Measurements from ENCODE around the gene WNT5A.
"Not testable (repeated sequence)": the region's sequence is repeated elsewhere in the genome, so short reads cannot be mapped to it uniquely, and the experiment has no call there.

WNT5A gene

DNA sequence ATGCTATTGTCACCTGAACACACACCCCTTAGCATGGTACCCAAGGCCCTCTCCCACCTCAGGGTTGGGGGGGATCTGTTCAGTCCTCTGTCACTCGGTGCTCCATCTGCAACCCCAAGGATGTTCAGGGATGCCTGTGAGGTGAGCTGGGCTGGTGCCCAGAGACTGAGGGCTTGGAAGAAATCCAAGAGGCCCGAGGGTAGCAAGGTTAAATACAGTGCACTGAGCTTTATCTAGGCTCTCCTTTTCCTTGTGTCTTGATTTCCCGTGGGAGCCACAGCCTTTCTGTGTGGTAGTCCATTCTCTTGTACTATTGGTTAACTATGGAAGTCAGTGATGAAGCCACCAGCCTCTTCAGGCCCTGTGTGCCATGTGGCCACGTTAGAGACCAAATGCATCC lies 18.7 kb upstream of the WNT5A start:
- DNase-seq (ENCODE audit: low read depth), result no peak

DNA sequence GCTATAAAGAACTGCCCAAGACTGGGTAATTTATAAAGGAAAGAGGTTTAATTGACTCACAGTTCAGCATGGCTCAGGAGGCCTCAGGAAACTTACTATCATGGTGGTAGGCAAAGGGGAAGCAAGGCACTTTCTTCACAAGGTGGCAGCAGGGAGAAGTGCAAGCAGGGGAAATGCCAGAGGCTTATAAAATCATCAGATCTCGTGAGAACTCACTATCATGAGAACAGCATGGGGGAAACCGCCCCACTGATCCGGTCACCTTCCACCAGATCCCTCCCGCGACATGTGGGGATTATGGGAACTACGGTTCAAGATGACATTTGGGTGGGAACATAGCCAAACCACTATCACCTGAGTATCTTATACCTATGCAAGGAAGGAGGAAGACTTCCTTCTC lies 18.0 kb upstream of the WNT5A start:
- not testable (repeated sequence) for DNase-seq (ENCODE audit: low read depth)

DNA sequence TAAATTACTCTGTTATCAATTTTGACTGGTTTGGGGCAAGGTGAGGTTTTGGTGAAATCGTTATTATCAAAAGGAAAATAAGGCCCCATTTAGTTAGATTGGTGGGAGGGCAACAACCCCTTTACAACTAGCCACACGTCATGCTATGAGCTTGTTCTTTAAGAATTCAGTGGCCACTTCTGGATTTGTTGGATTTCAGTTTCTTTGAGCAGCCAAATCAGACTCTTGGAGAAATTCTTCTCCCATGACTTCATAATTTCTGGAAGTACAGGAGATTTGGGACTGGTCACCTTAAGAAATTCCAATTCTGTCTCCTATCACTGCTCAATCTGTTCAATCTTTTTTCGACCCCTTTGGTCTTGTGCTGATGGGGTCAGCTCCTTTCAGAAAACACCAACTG lies 14.8 kb upstream of the WNT5A start:
- no peak for DNase-seq (ENCODE audit: low read depth)

DNA sequence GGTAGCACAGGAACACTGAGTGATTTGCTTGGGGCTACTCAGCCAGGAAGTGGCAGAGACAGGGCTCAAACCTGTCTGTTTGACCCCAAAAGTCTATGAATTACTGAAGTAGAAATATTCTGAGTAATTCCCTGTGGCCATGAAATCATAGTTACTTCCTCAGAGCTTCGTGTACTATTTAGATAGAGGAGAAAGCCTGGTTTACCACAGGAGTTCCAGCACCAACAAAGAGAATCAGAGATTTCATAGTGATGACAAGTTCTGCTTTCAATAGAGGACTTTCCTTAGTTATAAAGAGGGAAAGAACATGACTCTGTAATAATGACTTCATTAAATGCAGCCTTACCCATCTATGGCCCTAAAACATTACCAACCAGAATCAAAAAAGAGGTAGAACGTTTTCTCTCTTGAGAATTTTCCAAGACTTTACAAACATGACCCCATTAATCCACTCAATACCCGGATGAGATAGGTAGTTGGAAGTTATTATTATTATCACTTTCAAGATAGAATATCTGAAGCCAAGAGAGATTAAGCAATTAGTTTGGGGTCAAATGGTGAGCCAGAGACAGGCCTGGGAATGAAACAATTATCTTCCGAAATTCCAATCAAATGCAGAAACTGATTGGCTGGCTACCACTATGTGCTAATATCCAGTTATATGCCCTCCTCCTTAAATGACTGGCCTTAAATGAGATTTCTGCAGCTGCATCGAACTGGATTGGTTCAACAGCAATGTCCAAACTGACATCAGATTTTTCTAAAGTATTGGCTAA lies 13.6 kb upstream of the WNT5A start:
- no peak for DNase-seq (ENCODE audit: low read depth)

DNA sequence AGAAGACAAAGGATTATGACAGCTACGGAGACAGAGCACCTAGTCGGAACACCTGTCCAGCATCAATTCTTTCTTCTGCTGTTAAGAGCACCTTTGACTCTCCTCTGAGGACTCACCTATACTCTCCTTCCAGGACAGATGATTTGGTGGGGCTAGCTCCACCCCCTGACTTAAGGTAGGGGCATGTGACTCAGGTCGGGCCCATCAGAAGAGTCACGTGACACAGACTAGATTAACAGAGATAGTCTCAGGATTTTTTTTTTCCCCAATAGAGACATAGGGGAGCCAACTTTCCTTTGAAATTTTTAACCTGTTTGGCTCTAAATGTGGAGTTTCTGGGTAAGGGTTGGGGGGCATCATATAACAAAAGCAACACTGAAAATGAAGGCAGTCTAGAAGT lies 11.4 kb upstream of the WNT5A start:
- no peak for DNase-seq (ENCODE audit: low read depth)

DNA sequence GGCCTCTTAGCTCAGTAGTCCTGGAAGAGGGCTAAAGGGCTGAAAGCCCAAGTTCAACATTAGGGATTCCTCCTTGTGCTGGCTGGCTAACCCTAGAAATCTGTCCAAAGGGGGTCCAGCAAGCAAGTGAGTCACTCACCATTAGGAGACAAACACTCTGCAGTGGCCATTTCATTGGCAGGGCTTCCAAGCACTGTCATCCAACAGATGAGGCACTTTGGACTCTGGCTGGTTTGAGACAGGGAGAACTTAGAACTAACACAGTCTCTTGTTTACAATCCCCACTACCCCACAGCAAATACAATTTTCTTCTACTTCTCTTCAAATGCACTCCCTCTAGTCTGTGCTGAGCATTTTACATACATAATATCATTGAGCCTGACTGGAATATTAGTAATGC lies 10.1 kb upstream of the WNT5A start:
- no peak for DNase-seq (ENCODE audit: low read depth)

DNA sequence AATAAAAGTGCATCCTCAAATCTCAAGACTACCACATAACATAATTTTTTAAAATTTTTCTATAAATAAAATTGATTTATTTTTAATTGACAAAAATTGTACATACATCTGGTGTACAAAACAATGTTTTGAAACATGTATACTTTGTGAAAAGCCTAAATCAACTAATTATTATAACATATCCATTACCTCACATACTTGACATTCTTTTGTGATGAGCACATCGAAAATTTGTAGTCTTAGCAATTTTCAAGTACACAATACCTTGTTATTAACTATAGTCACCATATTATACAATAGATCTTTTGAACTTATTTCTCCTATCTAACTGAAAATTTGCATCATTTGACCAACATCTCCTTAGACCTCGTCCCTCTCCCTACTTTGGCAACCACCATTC lies 7.9 kb upstream of the WNT5A start:
- no peak for DNase-seq (ENCODE audit: low read depth)

DNA sequence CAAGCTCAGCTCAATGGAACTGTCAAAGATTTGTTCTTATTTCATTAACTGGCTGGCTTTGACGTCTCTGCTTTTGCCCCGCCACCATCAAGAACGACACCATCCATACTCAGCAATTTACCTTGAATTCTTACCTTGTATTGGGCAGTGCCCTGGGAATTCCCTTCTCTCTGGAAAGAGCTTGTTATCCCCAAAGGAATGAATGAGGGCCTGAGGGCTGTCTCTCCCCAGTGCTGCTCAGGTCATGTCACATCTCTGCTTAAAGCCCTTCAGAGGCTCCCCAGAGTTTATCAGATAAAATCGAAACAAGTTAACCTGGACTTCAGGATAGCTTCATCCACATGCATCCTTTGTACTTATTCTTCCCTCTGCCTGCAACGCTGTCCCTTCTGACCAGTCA lies 5.9 kb upstream of the WNT5A start:
- no peak for DNase-seq (ENCODE audit: low read depth)

DNA sequence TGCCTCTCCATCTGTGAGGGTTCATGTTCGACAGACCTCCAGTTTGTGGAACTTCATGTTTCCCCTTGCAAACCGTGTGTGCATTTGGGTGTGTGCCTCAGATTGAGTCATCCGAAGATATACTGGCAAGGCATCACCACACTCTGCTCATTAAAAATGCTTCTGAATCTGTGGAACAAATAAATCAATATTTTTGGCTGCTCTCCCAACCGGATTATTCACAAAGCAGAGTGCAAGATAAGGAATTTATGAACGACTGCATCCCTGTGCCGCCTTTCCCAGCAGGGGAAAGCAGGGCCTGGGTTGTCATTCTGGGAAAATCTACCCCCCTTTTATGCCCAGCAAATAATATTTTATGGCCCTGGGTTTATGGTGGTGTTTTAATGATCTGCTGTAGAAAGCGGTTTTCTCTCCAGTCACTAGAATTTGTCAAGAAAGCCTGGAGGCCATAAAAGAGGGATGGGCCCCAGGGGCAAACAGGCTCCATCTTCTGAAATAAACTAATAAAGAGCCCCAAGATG lies 4.2 kb upstream of the WNT5A start:
- no peak for DNase-seq (ENCODE audit: low read depth)

DNA sequence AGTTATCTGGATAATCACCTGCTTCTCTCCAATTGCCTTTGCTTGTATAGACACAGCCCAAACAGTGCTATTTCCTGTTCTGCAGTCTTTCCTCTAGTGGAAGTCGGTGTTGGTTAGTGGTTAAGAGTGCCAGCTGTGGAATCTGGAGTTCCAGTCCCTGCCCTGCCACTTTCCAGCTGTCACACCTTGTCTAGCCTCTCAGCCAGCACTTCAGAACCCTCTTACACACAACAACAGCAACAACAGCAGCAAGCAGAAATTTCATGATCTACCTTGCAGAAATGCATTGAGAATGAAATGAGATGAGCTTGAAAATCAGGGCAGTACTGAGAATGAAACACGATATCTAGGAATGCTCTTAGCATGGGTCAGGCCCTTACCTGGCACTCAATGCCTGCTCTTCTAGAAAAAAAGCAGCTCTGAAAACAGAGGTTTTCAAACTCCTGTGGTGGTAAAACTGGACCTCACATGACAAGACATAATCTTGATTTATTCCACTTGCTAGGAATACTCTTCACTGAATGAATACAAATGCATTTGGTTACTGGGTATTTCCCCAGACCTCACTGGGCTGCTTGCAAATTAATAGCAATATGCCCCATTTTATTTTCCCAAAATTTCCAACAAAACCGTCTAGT lies 3.3 kb upstream of the WNT5A start:
- no peak for DNase-seq (ENCODE audit: low read depth)

DNA sequence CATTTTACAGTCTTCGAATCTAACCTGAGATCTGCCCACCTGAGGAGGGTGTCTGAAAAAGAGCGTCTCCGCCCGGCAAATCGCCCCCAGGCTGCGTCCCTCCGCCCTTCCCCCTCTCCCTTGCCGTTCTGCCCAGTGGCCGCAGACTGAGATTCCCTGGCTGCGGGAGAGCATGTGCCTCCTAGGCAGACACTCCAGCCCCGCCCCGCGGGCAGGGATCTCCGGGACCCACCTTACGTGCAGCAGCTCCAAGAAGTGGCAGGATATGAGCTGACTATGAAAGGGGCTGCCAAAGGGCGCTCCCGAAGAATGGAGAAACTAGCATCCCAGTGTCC lies 2.7 kb upstream of the WNT5A start:
- no peak for DNase-seq (ENCODE audit: low read depth)

DNA sequence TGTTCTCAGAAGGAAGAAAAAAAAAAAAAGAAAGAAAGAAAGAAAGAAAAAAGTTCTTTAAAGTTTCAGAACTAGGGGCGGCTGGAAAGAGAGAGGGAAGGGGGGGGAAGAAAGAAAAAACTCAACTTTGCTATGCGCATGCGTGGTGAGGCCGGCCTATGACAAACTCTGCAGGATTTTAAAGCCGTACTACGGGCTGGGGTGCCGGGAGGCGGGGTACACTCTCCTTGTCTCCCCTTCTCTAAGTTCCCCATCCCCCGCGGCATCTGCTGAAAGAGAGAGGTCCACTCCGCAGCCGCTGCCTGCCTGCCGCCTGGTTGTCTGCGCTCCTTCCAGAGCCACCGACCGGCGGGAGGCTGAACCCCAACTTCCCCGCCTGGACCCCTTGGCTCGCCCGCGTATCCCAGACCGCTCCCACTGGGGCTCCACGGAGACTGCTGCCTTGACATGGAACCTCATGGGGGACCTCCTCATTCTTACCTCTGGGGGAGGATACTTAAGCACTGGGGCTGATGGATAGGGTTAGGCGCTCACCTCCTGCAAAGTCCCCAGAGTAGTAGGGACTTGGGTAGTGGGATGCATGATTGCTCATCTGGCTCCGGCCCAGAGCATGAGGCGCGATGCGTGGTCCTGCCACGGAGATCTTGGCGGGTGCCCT lies 1.4 kb upstream of the WNT5A start:
- no peak for DNase-seq (ENCODE audit: low read depth)

DNA sequence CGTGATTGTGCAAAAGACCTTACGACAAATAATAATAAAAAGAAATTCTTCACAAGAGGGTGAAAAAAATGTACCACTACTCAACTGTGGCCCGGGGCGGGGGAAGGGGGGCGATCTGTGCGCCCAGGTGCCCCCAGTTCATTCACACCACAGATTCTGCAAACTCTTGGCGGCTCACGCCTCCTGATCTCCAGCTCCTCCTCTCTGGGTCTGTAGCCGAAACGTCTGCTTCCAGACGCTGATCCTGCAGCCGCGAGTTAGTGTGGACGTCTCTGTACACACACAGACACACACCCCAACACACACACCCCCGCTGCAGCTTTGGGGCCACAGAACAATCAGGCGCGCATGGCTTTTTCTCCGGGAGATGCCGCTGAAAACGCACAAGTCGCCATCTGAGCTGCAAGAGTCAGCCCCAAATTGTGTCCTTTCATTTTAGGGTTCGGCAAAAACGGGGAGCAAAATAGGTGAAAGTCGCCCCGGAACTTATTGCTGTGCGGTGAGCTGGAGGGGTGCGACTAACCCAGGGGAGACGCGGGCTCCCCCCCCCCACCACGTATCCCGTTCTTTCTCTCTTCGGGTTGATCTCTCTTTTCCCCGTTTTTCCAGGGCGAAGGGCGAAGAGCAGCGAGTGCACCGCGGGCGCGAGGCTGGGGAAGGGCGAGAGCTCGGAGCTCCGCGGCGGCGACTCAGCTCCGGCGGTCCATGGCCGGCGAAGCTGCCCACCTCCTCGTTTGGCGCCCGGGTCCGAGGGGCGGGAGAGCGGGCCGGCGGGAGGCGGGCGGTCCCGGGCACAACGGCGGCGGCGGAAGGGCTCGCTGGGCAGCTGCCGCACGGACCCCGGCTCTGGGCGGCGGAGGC lies 505 bp upstream of the WNT5A start:
- no peak for DNase-seq (ENCODE audit: low read depth)

DNA sequence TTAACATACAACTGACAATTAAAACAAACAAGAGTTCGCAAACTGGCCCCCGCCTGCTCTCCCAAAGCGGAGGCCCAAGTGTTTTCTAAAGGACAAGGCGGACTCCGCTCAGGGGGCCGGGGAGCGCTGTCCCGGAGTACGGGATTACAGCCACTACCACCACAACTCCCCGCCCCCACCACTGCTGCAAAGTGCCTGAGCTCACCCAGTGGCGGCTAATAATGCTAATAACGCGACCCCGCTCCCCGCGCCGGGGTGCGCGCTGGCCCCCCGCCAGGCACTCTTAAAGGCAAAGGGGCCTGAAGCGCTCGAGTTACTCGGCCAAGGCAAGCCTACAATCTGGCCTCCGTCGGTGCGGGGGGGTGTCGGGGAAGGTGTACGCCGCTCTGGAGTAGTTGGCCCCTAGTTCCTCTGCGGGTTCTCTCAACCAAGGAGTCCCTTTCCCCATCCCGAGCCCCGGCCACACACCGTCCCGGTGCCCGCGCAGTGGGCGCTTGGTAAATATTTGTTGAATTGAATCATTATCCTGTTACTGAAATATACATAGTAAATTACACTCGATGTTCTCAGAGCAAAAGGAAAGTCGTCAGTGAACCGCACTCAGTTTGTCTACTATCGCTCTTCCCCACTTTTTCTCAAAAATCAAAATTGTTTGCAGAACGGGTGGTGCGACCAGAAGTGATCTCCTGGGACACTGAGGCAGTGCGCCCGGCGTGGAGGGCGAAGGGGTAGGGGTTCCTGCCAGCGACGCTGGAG lies 827 bp downstream of the WNT5A start:
- no peak for DNase-seq (ENCODE audit: low read depth)

DNA sequence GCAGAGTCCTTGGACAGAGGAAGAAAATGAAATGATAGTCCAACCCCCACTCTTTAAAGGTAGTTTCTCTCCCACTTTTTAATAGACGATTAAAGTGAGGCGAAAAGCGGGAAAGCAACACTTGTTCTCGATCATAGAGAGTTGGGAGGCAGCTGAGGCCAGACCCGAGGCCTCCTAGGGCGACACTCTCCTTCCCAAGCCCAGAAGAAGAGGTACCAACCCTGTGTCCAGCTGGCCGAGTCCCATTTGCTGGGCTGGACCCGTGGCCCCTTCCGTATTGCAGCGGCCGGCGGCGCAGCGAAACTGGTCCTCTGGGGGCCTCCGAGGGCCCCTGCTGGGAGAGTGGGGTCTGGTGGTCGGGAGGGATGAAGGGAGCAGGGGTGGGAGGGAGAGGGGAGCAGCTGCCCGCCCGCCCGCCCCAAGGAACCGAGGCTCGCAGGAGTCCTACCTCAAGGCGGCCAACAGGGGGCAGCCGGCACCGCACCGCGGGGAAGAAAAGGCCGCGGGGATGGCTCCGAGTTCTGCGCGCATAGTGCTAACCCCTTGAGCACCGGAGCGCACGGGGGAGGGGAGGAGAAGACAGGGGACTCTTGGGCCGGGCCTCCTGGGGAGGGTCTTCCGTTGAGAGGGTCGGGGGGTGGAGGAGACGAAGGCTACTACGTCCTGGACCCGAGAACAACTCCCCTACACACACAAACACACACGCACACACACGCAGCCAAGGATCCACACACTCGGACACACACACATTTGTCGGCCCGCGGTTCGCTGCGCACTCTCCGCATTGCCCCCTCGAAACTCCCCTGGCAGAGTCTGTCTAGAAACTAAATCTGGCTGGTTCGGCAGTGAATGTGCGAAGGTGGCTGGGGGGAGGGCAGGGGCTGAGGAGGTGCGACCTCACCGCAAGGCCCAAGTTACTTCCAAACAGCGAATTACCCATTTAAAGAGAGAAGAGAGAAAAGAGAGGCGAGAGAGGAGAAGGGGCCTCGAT lies 2.0 kb downstream of the WNT5A start:
- no peak for DNase-seq (ENCODE audit: low read depth)

DNA sequence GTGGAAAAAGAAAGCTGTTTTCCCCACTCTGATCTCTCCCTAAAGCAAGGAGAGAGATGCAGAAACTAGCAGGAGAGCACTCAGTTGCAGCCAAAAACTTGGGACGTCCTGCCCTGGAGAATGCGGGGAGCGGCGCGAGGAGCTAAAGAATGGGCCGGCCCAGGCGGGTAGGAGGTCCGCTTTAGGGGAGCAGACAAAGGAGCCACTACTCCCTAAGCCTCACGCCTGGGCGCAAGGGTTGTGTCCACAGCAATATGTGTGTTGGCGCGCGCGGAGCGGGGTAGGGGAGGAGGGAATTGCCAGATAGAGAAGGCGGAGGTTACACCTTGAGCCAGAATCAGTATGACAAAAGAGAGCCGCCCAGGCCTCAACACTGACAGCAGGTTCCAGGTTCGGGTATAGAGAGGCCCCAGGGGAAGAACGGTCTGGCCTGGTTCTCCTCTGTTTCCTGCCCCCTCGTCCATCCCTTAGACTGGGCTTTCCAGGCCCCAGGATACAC lies 2.9 kb downstream of the WNT5A start:
- no peak for DNase-seq (ENCODE audit: low read depth)

DNA sequence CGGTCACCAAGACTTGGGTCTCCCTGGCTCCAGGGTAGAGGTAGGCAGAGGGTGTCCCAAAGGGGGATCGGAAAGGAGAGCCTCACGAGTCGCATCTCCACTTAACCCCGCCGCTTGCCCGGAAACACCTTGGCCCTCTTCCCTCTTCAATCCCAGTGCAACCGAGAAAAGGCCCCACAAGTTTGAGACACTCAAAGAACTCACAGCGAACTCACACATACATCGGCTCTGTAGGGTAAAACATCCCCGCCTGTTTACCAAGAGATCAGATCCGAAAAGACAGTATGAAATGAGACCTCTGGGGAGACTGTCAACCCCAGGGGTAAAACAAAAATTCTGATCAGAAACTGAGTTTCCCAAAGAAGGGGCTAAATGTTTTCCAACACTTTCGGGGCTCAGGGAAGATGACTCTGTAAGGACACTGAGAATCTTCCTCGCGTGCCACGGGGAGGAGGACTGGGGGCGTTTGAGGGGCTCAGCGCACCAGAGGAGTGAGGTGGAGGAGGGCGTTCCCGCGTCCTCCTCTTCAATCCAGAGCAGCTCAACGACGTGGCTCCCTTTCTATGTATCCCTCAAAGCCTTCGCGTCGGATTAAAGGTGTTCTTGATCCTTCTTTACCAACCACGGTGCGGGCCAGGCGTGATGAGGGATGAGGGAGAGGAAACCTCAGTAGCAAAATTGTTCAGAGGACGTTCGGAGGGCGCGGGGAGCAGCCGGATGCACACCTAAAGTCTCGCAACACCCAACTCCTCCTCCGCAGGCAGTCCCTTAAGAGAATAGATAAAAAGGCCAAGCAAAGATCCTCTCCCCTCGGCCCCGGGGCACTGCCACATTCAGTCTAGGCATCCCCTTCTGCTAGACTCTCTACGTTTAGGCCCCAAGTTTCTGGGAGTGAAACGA lies 3.7 kb downstream of the WNT5A start:
- DNase-seq (ENCODE audit: low read depth), result no peak

DNA sequence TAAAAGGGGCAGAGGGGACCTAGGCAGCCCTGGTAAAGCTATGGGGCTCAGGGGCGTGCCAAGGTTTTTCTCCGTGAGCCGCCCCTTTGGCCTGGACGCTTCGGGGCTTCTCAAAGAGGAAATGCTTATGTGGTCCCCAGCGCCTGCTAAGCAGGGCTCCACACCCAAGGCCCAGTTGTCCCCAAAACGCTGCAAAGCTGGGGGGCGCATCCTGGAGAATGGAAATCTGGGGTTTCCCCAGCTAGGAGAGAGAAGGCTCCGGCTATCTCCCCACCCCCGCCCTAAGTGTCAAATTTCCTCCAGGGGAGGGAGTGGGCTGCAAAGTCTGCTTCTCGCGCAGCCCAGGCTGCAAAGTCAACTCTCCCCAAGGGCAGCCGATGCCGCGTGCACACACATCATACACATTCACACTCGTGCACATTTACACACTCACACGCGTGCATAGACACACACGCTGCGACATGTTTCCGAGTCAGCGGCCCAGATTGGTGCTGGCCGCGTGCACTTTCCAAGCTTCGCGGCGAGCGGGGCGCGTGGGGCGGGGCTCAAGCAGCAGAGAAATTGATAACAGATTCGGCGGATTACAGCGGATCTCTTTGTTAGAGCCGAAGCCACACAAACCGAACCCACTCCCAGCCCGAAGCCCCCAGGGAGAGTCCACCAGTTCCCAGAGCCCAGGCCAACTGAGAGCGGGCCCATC lies 4.5 kb downstream of the WNT5A start:
- no peak for DNase-seq (ENCODE audit: low read depth)
